A549 treated with CORT108297 at 1 μM for 4 hours (cell line): ENCODE measurements around the gene FAM209A. TPM values are rescaled to one million over a fixed set of nuclear protein-coding genes. Genes with fewer than 3 reads are reported as not detected.

Source experiments
- total RNA-seq: library from RNA; stranded (reverse); fragments of 200-300 nt; extraction: Qiagen RNA extraction; gene quantifications from 5 replicates; pipeline ENCODE4 v1.2.3, GENCODE V29; 2022

Gene FAM209A, protein sequence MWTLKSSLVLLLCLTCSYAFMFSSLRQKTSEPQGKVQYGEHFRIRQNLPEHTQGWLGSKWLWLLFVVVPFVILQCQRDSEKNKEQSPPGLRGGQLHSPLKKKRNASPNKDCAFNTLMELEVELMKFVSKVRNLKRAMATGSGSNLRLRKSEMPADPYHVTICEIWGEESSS
- 0.17 to 0.62 TPM (median 0.43 TPM) in 5 replicates for total RNA-seq

GRCh38 chr20:56524444-56524843 is at the start of gene FAM209A:
Gene FAM209A (plus strand): TSS chr20:56524744. CDS start chr20:56524809, 65 bp downstream.

DNA sequence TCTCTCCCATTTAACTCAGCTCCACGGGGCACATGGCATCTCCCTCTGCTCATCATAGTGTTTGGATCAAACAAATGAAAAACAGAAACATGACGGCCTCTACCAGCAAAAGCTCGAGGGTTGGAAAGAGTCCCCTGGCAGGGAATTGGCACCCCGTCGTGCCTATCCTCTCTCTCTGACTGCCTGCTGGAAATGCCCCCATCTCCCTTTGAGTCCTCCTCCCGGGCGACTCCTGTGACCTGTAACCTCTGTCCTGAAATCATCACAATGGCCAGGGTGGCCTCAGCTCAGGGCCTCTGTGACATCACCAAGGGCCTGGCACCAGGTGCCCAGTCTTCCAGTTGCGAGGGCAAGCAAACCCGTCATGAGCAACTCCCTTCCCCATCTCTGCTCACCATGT is 8.4 kb downstream of the FAM209A start, which contains the start of gene FAM209B:
TSS of gene FAM209B (plus strand) at position 301 of the 400 bp plus-strand sequence. CDS start at position 397, 96 bp downstream.

Other genes starting within 250 kb of the FAM209A start
- gene FAM210B, start 165.8 kb upstream of the FAM209A start, total RNA-seq = 10.8 to 12.7 TPM (median 11.3 TPM) in 5 replicates
- gene AURKA, start 132.5 kb upstream of the FAM209A start, total RNA-seq = 102 to 111 TPM (median 110 TPM) in 5 replicates
- 37.2 to 41.4 TPM (median 38.3 TPM) in 5 replicates for gene CSTF1, start 132.1 kb upstream of the FAM209A start, total RNA-seq
- 0.03 to 0.07 TPM in 2 of 5 replicates, not detected in the others for gene CASS4, start 112.5 kb upstream of the FAM209A start, total RNA-seq
- gene RTF2, start 56.1 kb upstream of the FAM209A start, total RNA-seq = 77.8 to 95.5 TPM (median 91.4 TPM) in 5 replicates
- 0.14 to 0.60 TPM (median 0.54 TPM) in 5 replicates for gene FAM209B, start 8.5 kb downstream of the FAM209A start, total RNA-seq
- 13.7 to 16.7 TPM (median 13.8 TPM) in 5 replicates for gene TFAP2C, start 104.6 kb downstream of the FAM209A start, total RNA-seq